LNCaP clone FGC (cell line): ENCODE data around the gene OR1C1.
"Not testable (repeated sequence)": the region's sequence is repeated elsewhere in the genome, so short reads cannot be mapped to it uniquely, and the experiment has no call there.

Experiments used
- DNase-seq: peaks from one replicate; pipeline ENCODE4 v3.0.0-alpha.2; 2011; ENCODE audit warnings: low read depth
- H3K4me3 ChIP-seq: 2 replicates; pipeline ENCODE4 v1.5.1; 2011; ENCODE audit warnings: mild to moderate bottlenecking, low read depth, low read length, control low read depth
- CTCF ChIP-seq: IDR thresholded peaks from 2 replicates; pipeline ENCODE4 v1.5.1; 2012; ENCODE audit warnings: mild to moderate bottlenecking; ENCODE audit not compliant: control insufficient read depth, insufficient read depth; ENCODE audit errors: extremely low read depth

The OR1C1 gene

GRCh38 chr1:247713753-247714152 is 46.6 kb downstream of the OR1C1 start:
- no peak for DNase-seq
- no peak overlapping the region for H3K4me3 ChIP-seq
- no peak for TF ChIP-seq CTCF

GRCh38 chr1:247710681-247711080 is 49.7 kb downstream of the OR1C1 start:
- not testable (repeated sequence) for DNase-seq, H3K4me3 ChIP-seq
